OCI-LY7 (cell line): ENCODE data around the gene STON1. TPM values are rescaled to one million over a fixed set of nuclear protein-coding genes. Genes with fewer than 3 reads are reported as not detected.

Experiments
- BruUV-seq: library from RNA; stranded (reverse); fragments of 400-500 nt; replicated peaks from 2 replicates; lab custom pipeline; 2021; lab: Mats Ljungman, UMichigan
- CTCF ChIA-PET: fragments of 300-600 bp; sonication (Branson Sonifier 250); formaldehyde crosslinking; loops from one replicate; lab custom pipeline; 2022; ENCODE audit warnings: antibody characterized with exemption; ENCODE audit not compliant: unreplicated experiment; lab: Charles Lee
- POLR2A ChIA-PET: fragments of 300-600 bp; sonication (Branson Sonifier 250); formaldehyde crosslinking; loops from one replicate; lab custom pipeline; 2022; ENCODE audit warnings: antibody characterized with exemption; lab: Charles Lee
- DNase-seq: peaks from one replicate; pipeline ENCODE4 v3.0.0-alpha.2; 2015; ENCODE audit warnings: low spot score
- H2AFZ ChIP-seq: fragments of 200-600 bp; sonication (generic), shearing (Covaris generic); 2 replicates; pipeline ENCODE4 v1.6.1; 2014; ENCODE audit warnings: mild to moderate bottlenecking, antibody characterized with exemption, low read length, moderate library complexity
- H3K27ac ChIP-seq: fragments of 200-600 bp; sonication (generic); 2 replicates; pipeline ENCODE4 v1.5.1; 2014; ENCODE audit warnings: mixed run types, low read depth, mild to moderate bottlenecking, moderate library complexity, low read length, inconsistent platforms; ENCODE audit not compliant: poor library complexity, severe bottlenecking
- H3K36me3 ChIP-seq: fragments of 200-600 bp; sonication (generic); 2 replicates; pipeline ENCODE4 v1.6.1; 2014; ENCODE audit warnings: mild to moderate bottlenecking, antibody characterized with exemption, low read length, moderate library complexity, mixed read lengths; ENCODE audit not compliant: insufficient read depth
- H3K4me1 ChIP-seq: fragments of 200-600 bp; sonication (generic); 2 replicates; pipeline ENCODE4 v1.5.1; 2014; ENCODE audit warnings: mild to moderate bottlenecking, low read length; ENCODE audit not compliant: insufficient read depth, poor library complexity, severe bottlenecking
- H3K4me2 ChIP-seq: fragments of 200-600 bp; sonication (generic); 2 replicates; pipeline ENCODE4 v1.6.1; 2014; ENCODE audit warnings: mild to moderate bottlenecking, low read length
- H3K4me3 ChIP-seq: fragments of 200-600 bp; sonication (generic); 2 replicates; pipeline ENCODE4 v1.5.1; 2014; ENCODE audit warnings: mild to moderate bottlenecking, low read depth, low read length; ENCODE audit not compliant: poor library complexity, severe bottlenecking
- H3K79me2 ChIP-seq: fragments of 200-600 bp; sonication (generic); 2 replicates; pipeline ENCODE4 v1.6.1; 2016; ENCODE audit warnings: low read depth, mild to moderate bottlenecking, low read length, moderate library complexity, mixed read lengths; ENCODE audit not compliant: insufficient read depth
- H3K9me2 ChIP-seq: fragments of 200-600 bp; sonication (generic); 2 replicates; pipeline ENCODE4 v1.6.1; 2016; ENCODE audit warnings: mild to moderate bottlenecking, low read length, mixed read lengths; ENCODE audit not compliant: insufficient read depth
- H3K9me3 ChIP-seq: fragments of 200-600 bp; sonication (generic); 2 replicates; pipeline ENCODE4 v1.6.1; 2014; ENCODE audit warnings: mild to moderate bottlenecking, mixed run types, low read length, mixed read lengths
- H4K20me1 ChIP-seq: fragments of 200-600 bp; sonication (generic); 2 replicates; pipeline ENCODE4 v1.6.1; 2014; ENCODE audit warnings: mild to moderate bottlenecking, antibody characterized with exemption, low read length, moderate library complexity, mixed read lengths; ENCODE audit not compliant: insufficient read depth
- CTCF ChIP-seq: fragments of 200-600 bp; sonication (generic); conservative IDR thresholded peaks from 2 replicates; pipeline ENCODE4 v1.5.1; 2014; ENCODE audit warnings: mild to moderate bottlenecking, antibody characterized with exemption, low read length, moderate library complexity, mixed read lengths
- EZH2phosphoT487 ChIP-seq: fragments of 200-600 bp; sonication (generic); IDR thresholded peaks from 2 replicates; pipeline ENCODE4 v1.6.1; 2018; ENCODE audit warnings: low read depth, borderline replicate concordance, mild to moderate bottlenecking, mixed run types, antibody characterized with exemption, low read length, moderate library complexity, mixed read lengths
- intact Hi-C: fragments of 100-400 bp; cut with micrococcal nuclease; formaldehyde crosslinking; loops from one replicate; pipeline ENCODE4 v1.10.0; 2022; ENCODE audit not compliant: unreplicated experiment
- total RNA-seq, 2 experiments: library from RNA; depleted of rRNA in 1 of 2; stranded (reverse); fragments of >200 nt in 1 of 2; shearing (Covaris generic) in 1 of 2; gene quantifications; 2 replicates each; pipeline ENCODE4 v1.2.3, GENCODE V29; 2014 to 2022

Gene STON1
- total RNA-seq, 2 experiments from 2014 or later: 0.51 to 0.88 TPM

- Histone ChIP-seq H3K4me3 (no peak overlapping the region), H3K4me1 (no peaks in the 10 kb centered on the region), H3K27ac (no peak overlapping the region), H3K9me3 (no peaks in the 10 kb centered on the region), H3K79me2 (no peaks in the 10 kb centered on the region), H4K20me1 (no peaks in the 10 kb centered on the region), H2AFZ (no peak overlapping the region), H3K9me2 (no peaks in the 10 kb centered on the region), H3K4me2 (no peak overlapping the region), H3K36me3 (no peaks in the 10 kb centered on the region)
- no TSS peak for BruUV-seq
- intact Hi-C loops: no loop called here
- CTCF ChIA-PET: no interaction called here
- POLR2A ChIA-PET: no interaction called here
- no peak for DNase-seq
- TF ChIP-seq EZH2phosphoT487 (no peak), CTCF (no peak)
These were observed 39.5 kb downstream of the STON1 start for GRCh38 chr2:48569433-48569832.

GRCh38 chr2:48572816-48573215 is 42.9 kb downstream of the STON1 start:
- Histone ChIP-seq H3K36me3 (no peaks in the 10 kb centered on the region), H3K27ac (no peak overlapping the region), H3K4me1 (no peaks in the 10 kb centered on the region), H2AFZ (no peak overlapping the region), H3K4me3 (no peak overlapping the region), H3K9me3 (no peaks in the 10 kb centered on the region), H3K79me2 (no peaks in the 10 kb centered on the region), H3K9me2 (no peaks in the 10 kb centered on the region), H4K20me1 (no peaks in the 10 kb centered on the region), H3K4me2 (no peak overlapping the region)
- ChIA-PET CTCF (no interaction called here), POLR2A (interaction anchor here (0.5 kb wide), 1 partner anchor 920 kb away, joined by 5 read pairs; no protein-coding TSS in a partner anchor)
- TF ChIP-seq CTCF: no peak
- TF ChIP-seq EZH2phosphoT487: no peak
- BruUV-seq: no TSS peak
- no peak for DNase-seq
- intact Hi-C loops: no loop called here

DNA sequence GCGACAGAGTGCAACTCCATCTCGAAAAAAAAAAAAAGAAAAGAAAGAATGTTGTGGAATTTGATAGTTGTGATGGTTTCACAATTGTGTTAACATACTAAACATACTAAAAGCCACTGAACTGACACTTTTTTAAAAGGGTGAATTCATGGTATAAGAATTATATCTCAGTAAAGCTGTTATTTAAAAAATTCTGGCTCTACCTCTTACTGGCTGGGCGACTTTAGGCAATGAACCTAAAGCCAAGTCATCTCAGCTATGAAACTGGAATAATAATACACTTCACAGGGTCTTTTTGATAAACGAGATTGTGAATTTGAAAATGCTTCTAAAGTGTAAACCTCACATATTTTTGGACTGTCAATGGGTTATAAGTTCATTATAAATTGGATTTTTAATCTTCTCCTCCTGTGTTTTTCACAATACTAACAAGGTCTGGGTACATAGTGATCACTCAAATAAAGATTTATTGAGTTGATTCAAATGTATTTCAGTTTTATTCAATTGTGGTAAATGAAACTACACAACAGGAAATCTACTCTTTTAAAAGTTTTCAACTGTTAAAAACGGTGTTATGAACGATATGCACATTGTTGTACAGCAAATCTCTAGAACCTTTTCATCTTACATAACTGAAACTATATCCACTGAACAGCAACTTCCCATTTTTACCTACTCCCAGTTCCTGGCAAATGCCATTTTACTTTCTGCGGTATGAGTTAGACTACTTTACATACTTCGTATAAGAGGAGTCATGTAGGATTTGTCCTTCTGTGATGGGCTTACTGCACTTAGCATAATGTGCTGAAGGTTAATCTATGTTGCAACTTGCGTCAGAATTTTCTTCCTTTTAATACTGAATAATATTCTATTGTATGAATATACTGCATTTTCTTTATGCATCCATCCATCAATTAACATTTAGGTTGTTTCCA is 44.7 kb downstream of the STON1 start:
- TF ChIP-seq EZH2phosphoT487 (no peak), CTCF (no peak)
- no peak for DNase-seq
- Histone ChIP-seq H4K20me1 (no peaks in the 10 kb centered on the region), H3K4me2 (no peak overlapping the region), H3K79me2 (no peaks in the 10 kb centered on the region), H3K9me2 (no peaks in the 10 kb centered on the region), H3K9me3 (no peaks in the 10 kb centered on the region), H3K36me3 (no peaks in the 10 kb centered on the region), H3K4me1 (no peaks in the 10 kb centered on the region), H3K27ac (no peak overlapping the region), H3K4me3 (no peak overlapping the region), H2AFZ (no peak overlapping the region)
- intact Hi-C loops: no loop called here
- ChIA-PET CTCF (no interaction called here), POLR2A (no interaction called here)
- BruUV-seq: no TSS peak
